ENCODE results near the gene GPX3.

Gene GPX3, protein sequence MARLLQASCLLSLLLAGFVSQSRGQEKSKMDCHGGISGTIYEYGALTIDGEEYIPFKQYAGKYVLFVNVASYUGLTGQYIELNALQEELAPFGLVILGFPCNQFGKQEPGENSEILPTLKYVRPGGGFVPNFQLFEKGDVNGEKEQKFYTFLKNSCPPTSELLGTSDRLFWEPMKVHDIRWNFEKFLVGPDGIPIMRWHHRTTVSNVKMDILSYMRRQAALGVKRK

DNA sequence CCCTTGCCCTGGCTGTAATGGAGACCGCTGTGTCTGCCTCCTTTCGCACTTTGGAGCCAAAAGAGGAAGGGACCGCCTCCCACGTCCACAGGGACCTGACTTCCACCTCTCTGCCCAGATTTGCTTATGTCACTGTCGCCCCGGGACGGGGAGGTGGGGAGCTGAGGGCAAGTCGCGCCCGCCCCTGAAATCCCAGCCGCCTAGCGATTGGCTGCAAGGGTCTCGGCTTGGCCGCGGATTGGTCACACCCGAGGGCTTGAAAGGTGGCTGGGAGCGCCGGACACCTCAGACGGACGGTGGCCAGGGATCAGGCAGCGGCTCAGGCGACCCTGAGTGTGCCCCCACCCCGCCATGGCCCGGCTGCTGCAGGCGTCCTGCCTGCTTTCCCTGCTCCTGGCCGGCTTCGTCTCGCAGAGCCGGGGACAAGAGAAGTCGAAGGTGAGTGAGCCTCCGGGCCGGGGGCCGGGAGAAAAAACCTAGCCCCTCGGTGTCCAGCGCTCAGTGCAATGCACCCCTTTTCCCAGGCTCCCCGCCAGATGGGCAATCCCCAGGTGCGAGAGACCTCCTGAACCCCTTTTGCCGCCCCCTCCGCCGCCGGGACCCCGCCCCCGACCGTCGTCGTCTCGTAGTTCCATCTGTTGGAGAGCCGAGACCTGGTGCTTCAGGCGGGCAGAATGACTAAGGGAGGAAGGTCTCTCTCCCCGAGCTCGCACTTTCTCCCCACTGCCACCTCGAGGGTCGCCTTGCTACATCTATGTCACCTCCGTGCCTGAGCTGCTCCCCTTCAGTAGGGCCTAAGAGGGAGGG lies at the start of gene GPX3:
TSS of gene GPX3 (plus strand) at position 288 of the 807 bp plus-strand sequence. CDS start at position 352, 64 bp downstream.
- peak in 1 of 4 experiments; percentile 22 for DNase-seq (ENCODE audit: low read depth in 4 of 4, low spot score in 1 of 4)

DNA sequence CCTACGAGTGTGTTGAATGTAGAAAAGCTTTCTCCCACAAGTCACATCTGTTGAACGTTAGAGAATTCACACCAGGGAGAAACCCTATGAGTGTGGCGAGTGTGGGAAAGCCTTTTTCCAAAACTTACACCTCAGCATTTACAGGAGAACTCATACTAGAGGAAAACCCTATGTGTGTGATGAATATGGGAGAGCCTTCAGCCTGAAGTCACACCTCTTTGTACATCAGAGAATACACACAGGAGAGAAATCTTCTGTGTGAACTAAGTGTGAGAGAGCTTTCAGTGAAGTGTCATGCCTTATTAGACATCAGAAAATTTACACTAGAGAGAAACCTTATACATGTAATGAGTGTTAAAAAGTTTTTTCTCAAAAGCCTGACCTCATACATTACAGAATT lies 41.8 kb upstream of the GPX3 start:
- no peak for DNase-seq (ENCODE audit: low read depth in 4 of 4, low spot score in 1 of 4)

DNA sequence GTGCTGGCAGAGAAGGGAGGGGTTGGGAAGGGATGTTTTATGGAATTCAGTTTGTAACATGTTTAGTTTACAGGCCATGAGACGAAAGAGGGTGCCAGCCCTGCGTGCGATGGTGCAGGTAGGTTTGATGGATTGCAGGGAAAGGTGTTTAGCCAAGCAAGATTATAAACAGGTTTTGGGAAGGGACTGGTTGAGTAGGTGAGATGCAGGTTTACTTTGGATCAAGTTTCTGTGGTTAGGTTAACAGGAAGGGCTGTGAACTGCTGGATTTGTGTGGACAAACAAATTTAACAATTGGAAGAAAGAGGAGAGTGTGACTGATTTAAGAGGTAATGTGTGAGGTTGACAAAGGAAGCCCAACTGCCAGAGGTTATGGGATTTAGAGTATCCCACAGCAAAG lies 32.6 kb upstream of the GPX3 start:
- DNase-seq (ENCODE audit: low read depth in 4 of 4, low spot score in 1 of 4) = no peak

DNA sequence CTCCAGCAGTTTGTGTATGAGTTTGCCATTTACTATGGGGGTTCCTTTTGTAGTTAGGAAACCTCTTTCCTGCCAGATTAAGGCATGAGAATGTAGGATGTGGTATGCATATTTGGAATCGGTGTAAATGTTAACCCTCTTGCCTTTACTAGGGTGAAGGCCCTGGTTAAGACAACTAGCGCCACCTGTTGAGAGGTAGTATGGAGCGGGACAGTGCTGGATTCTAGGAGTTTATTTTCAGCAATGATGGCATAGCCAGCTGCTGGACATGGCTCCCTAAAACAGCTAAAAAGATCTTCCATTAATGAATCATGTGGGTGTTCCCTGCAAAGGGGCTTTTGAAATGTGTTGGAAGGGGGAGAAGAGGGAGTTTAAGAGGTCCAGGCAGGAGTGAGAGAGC lies 30.7 kb upstream of the GPX3 start:
- no peak for DNase-seq (ENCODE audit: low read depth in 4 of 4, low spot score in 1 of 4)

DNA sequence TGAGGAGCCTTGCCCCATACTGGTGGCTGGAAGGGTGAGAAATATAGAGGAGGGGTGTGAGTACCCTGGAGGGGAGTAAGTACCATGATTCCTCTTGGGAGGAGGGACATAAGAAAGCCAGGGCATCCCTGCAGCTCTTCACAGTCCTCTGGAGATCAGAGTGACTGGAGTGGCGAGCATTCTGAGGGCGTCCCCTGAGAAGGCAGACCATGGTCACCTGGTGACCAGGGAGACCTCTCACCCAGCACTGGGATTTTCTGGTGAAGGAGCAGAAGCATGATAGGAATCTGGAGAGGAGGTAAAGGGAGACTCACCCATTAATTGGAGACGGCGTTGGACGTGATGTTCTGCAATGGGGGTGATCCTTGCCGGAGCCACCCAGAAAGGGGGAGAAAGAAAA lies 27.7 kb upstream of the GPX3 start:
- DNase-seq (ENCODE audit: low read depth in 4 of 4, low spot score in 1 of 4) = no peak

DNA sequence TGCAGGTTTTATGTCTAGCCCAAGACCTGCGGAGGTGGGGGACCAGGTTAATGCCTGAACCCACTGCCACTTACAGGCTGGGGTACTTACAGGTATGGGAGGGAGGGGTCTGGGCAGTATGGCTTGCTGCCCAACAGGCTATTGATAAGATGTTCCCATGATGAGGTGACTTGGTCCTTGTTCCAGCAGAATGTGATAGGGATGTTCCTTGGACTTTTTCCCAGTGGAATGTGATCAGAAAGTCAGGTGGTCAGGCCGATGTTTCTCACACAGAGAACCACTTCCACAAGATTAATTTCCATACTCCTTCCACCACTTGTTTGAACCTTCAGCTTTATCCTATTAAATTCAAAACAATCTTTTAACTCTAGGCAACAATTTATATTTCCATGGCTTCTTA lies 27.0 kb upstream of the GPX3 start:
- DNase-seq (ENCODE audit: low read depth in 4 of 4, low spot score in 1 of 4) = no peak

DNA sequence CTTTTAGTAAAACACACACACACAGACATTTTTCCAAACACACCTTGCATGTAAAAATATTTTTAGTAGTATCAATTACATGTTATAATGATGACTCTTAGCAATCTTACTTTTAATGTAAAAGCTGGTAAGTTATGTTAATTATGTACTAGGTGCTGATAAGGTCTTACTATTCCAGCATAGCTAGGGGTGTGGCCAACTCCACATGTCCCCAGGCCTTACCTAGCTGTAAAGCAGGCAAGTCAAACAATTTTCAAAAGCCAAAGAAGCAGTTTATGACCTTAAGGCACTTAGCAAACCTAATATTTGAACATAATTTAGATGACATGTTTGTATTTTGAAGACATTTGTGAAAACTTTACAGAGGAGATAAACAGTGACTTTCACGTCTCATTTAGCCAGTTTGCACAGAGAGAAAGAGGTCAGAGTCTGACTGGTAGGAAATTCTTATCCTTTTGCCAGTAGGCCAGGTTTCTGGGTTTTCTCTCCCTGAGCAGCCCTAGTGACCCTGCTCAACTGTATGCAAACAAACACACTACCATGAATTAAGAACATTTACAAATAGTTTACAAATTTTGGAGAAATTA lies 26.5 kb upstream of the GPX3 start:
- no peak for DNase-seq (ENCODE audit: low read depth in 4 of 4, low spot score in 1 of 4)

DNA sequence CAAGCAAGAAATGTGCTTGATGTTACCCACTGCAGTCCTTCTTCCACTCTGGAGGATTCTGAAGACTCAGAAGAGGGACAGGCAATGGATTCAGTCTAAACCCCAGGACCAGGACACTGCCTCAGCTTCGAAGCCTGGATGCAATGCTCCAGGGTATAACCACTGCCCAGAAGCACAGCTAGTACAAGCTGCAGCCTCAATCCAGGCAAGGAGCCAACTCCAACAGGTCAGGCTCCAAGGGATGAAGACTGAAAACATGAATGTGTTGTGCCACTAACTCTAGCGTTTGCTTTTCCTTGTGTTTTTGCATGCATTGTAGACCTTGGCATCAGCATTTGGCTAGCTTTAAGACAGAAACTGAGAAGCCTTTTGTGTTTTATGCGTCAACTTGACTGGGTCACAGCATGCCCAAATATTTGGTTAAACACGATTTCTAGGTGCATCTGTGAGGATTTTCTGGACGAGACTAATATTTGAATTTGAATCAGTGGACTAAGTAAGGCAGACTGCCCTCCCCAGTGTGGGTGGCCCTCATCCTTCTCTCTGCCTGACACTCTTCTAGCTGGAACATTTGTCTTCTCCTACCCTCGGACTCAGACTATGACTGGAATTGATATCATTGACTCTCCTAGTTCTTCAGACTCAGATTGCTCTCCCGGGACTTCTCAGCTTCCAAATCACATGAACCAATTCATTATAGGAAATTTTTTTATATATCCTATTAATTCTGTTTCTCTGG lies 20.5 kb upstream of the GPX3 start:
- no peak for DNase-seq (ENCODE audit: low read depth in 4 of 4, low spot score in 1 of 4)

DNA sequence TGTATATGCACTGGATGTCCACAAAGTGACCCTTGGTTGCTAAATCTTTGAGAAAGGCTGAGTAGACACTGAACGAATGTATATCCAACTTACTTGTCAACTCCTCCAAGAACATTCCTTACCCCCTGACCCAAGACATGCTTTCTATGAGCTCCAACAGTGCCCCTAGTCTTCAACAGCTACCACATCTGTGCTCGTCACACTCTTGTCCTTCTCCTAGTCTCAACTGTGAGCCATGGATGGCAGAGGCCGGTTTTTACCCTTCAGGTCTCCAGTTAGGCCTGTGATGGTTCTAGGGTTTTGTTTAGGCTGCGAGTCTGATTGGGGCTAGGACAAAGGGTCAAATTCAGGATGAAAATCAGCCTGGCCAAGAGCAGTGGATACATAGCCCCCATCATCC lies 19.0 kb upstream of the GPX3 start:
- no peak for DNase-seq (ENCODE audit: low read depth in 4 of 4, low spot score in 1 of 4)

DNA sequence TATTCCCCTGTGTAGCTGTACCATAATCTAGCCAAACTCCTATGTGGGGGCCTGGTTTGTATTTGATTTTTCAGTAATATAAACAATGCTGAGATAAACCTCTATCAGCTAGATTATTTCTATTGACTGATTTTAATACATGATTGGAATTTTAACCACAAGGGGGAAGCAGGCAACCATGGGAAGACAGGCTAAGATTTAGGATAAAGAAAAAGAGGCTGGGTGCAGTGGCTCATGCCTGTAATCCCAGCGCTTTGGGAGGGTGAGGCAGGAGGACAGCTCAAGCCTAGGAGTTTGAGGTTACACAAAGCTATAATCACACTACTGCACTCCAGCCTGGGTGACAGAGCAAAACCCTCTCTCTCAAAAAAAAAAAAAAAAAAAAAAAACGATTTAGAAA lies 18.1 kb upstream of the GPX3 start:
- DNase-seq (ENCODE audit: low read depth in 4 of 4, low spot score in 1 of 4) = no peak

DNA sequence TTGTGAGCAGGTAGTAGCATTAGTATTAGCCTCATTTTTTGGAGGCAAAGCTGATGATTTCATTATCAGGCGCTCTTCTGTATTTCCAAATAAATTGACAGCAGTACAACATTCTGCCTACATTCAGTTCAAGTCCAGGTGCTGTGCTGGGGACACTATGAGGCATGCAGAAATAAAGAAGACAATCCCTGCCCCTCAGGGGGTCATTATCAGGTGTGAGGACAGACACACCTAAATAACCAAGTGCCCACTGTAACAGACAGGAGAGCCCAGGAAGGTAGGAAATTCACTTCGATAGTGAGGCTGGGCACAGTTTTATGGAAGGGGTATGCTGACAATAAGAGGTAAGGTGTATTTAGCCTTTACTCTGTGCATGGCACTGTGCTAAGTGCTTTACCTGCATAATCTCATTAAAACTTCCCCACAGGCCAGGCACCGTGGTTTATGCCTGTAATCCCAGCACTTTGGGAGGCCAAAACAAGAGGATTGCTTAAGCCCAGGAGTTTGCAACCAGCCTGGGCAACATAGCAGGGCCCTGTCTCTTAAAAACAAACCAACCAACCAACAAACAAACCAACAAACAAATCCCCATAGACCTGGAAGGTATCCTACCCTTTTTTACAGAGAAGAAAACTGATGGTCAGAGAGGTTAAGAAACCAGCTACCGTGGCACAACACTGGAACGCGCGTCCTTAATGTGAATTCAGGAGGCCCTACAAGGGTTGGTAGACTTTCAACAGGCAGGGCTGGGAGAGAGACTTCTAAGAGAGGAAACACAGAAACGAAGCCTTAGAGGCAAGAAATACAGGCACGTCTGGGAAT lies 17.5 kb upstream of the GPX3 start:
- no peak for DNase-seq (ENCODE audit: low read depth in 4 of 4, low spot score in 1 of 4)

DNA sequence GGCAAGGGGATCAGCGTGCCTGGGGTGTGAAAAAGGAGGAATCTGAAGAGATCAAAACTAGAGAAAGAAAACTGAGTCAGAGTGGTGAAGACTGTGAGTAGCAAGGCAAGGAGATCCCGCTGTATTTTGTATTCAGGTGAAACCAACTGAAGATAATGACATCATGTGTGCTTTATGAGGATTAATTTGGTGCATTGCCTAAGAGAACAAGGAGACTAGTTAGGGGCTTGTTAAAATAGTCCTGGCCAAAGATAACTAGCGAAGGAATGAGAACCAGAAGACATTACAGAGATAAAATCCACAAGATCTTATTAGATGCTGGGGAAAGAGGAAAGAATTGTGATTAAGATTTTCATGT lies 16.9 kb upstream of the GPX3 start:
- DNase-seq (ENCODE audit: low read depth in 4 of 4, low spot score in 1 of 4) = no peak

DNA sequence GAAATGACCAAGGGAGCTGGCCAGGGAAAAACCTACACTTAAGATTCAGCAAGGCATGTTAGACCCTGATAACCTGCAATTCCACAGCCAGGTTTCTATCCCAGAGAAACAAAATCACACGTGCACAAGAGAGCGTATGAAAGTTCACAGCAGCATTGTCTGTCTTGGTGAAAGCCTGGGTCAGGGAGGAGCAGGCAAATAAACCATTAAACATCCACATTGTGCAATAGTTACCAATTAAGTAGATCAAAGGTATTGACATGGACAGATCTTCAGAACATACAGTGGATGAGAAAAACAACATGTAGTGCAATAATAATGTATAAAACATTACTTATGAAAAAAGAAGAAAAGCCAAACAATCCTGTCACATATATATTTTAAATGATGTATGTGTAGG lies 15.9 kb upstream of the GPX3 start:
- no peak for DNase-seq (ENCODE audit: low read depth in 4 of 4, low spot score in 1 of 4)

DNA sequence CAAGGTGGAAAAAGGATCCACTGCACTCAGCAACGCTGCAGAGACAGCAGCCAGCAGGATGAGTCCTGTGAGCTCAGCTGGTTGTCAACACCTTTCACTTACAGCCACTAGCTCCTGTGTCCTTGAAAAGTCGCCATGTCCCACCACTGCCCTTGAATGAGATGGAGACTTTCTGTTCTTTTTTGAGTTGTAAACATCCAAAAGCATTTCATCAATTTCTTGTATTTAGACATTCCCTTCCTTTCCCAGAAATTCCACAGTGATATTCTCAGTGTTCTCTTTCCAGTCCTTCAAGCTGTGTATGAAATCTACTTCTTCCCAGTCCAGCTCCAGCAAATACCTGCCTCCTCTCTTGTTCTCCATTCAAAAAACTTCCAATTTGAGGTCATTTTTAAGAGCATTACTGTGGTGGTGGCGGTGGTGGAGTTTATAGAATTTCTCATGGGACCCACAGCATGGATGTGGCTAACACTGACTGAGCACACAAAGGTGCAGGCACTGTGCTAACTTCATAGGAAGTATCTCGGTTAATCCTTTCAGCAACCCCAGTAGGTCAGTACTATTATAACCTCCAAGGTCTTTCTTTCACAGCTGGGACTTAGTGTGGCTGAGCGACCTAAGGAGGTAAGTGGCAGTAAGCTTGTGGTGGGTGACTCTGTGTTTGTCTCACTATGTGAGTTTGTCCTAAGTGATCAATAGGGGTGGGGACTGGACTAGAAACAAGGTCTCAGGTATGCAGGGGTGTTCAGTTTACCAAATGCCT lies 15.0 kb upstream of the GPX3 start:
- DNase-seq (ENCODE audit: low read depth in 4 of 4, low spot score in 1 of 4) = no peak

DNA sequence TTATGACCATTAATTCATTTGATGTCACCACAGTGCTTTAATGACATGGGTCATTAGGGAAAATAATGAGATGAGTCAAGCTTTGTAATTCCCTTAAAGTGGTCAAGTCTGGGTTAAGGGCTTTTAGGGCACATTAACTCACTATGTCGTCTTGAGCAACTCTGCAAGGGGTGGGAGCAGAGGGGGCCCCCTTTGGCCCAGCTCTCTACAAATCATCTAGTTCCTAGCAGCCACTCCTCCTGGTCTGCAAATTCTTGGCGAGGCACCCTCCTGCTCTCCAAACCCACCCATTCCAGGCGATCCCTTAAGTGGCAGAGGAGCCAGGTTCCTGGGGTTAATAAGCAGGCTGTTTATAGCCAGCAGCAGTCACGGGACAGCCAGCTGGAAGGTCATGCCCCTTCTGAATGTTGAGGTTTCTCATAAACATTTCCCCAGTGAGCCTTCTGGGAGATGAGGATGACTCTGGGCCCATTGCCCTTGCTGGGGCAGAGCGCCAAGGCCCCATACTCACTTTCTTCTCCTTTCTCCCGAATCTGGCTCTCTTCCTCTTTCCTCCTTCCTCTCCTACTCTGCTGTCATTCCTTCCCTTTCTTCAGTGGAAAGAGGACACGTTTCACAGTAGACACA lies 14.3 kb upstream of the GPX3 start:
- DNase-seq (ENCODE audit: low read depth in 4 of 4, low spot score in 1 of 4) = no peak

DNA sequence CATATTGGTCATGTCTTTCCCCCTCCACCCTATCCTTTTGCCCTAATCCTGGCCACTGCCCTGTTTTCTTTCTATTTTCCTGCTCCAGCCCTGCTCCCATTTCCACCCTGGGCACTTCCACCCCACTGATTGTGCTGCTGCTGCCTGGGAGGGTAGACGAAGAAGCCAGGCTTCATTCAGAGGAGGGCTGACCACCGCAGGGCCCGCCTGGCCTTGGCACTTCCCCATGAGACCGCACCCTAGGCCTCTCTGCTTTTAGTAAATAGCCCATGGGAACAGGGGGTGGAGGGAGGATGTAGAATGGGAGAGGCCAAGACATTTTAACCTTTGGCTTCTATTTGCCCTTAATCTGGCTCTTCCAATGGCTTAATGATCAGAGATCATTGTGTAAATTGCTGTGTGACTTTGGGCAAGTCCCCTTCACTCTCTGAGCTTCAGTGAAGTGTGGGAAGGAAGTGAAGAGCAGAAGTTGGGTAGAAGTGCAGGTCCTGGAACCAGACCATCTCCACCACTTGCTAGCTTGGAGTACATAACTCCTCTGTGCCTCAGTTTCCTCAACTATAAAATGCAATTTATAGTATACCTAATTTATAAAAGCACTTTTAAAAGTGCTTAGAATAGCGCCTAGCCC lies 13.6 kb upstream of the GPX3 start:
- no peak for DNase-seq (ENCODE audit: low read depth in 4 of 4, low spot score in 1 of 4)

DNA sequence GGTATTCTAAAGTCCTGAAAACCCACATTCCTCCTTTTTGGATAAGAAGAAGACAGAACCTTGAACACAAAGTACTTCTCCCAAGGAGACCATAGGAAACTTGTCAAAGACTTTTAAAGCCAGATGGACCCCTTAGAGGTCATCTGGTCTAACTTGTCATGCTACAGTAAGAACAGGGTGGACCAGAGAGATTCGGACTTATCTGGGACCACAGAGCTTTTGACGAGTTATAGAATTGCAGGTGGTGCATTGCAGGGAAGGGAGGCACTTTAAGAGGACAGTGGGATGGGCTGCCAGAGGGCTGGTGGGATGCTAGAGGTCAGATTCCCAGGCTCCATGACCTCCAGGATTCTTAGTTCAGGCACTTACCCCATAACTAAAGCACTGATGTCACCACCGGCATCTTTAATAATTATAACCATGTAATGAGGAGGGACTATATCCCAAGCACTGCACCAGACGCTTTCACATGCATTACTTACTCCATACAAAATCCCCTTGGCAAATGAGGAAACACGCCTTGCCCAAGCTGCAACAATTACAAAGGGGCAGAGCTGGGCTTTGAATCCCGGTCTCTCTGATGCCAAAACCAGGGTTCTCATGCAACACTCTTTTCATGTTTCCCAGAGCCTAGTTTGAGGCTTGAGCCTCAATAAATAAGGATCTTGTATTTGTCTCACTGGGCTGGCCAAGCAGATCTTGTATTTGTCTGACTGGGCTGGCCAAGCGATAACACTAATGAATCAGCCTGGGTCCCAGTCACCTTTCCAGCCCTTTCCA lies 12.8 kb upstream of the GPX3 start:
- no peak for DNase-seq (ENCODE audit: low read depth in 4 of 4, low spot score in 1 of 4)

DNA sequence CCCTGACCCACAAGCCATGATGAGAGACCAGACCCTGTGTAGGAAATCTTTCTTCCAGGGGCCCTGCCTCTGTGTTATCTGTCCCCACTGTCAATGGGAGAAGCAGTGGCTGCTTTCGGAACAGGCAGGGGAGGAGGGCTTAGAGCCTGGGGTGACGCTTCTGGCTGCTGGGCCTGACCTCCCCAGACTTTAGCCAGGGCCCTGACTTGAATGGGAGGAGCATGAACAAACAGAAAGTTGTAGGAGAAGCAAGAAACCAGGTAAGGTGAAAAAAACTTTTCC lies 12.2 kb upstream of the GPX3 start:
- no peak for DNase-seq (ENCODE audit: low read depth in 4 of 4, low spot score in 1 of 4)

DNA sequence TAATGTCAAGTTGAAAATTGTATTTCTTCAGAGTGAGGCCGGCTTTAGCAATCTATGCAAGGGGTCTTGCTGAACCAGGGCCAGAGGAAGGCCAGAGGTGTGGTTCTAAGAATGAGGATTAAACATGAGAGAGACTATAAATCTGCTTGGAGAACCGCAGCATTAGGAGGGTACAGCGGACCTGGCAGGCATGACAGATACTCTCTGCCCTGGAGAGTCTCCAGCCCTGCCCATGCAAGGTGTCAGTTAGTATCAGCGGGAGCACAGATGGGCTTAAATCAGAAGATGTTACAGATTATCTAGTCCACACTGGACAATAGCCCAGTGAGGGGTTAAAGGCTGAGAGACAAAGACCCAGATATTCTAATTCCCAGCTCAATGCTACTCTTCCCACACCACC lies 11.5 kb upstream of the GPX3 start:
- DNase-seq (ENCODE audit: low read depth in 4 of 4, low spot score in 1 of 4) = no peak
